Liver (tissue), 9 donors: Measurements from ENCODE around the gene PARK7. TPM values are rescaled to one million over a fixed set of nuclear protein-coding genes. Genes with fewer than 3 reads are reported as not detected.

ENCODE experiments used
- DNase-seq: peaks from one replicate; pipeline ENCODE4 v3.0.0-alpha.2; 2017; ENCODE audit warnings: low spot score
- H3K27ac ChIP-seq, 2 donors: one replicate each; pipeline ENCODE4 v1.7.0; 2013; ENCODE audit warnings: inconsistent platforms in 2 of 2, low read length in 2 of 2, control low read depth in 1 of 2, low read depth in 1 of 2, mild to moderate bottlenecking in 1 of 2
- H3K27me3 ChIP-seq, 4 donors: one replicate each; pipeline versions ENCODE4 v1.6.1 to v1.7.0; 2013; ENCODE audit warnings: low read length in 3 of 4, inconsistent platforms in 1 of 4, mild to moderate bottlenecking in 1 of 4, moderate library complexity in 1 of 4; ENCODE audit not compliant: control insufficient read depth in 4 of 4, insufficient read depth in 4 of 4
- H3K36me3 ChIP-seq, 4 donors: one replicate each; pipeline versions ENCODE4 v1.6.1 to v1.7.0; 2013; ENCODE audit warnings: low read length in 3 of 4, mild to moderate bottlenecking in 3 of 4, low read depth in 1 of 4, moderate library complexity in 1 of 4; ENCODE audit not compliant: control insufficient read depth in 4 of 4, insufficient read depth in 3 of 4
- H3K4me1 ChIP-seq, 4 donors: one replicate each; pipeline versions ENCODE4 v1.6.1 to v1.7.0; 2013; ENCODE audit warnings: low read length in 3 of 4, mild to moderate bottlenecking in 3 of 4, moderate library complexity in 1 of 4; ENCODE audit not compliant: control insufficient read depth in 4 of 4, insufficient read depth in 4 of 4
- H3K4me3 ChIP-seq, 3 donors: one replicate each; pipeline versions ENCODE4 v1.6.1 to v1.7.0; 2013; ENCODE audit warnings: low read length in 3 of 3, control low read depth in 1 of 3, low read depth in 1 of 3, mild to moderate bottlenecking in 1 of 3
- H3K9ac ChIP-seq, 2 donors: one replicate each; pipeline ENCODE4 v1.7.0; 2013; ENCODE audit warnings: low read length in 2 of 2, mild to moderate bottlenecking in 2 of 2, moderate library complexity in 2 of 2, control low read depth in 1 of 2, low read depth in 1 of 2
- H3K9me3 ChIP-seq, 4 donors: one replicate each; pipeline versions ENCODE4 v1.6.1 to v1.7.0; 2013; ENCODE audit warnings: low read length in 3 of 4; ENCODE audit not compliant: control insufficient read depth in 4 of 4
- EGR1 ChIP-seq, 2 donors: IDR thresholded peaks; 2 replicates each; pipeline ENCODE4 v1.6.1; 2016 to 2018; ENCODE audit warnings: antibody characterized with exemption in 2 of 2, low read depth in 2 of 2
- FOXA1 ChIP-seq: IDR thresholded peaks from 2 replicates; pipeline ENCODE4 v1.6.1; 2016; ENCODE audit warnings: antibody characterized with exemption
- FOXA2 ChIP-seq: IDR thresholded peaks from 2 replicates; pipeline ENCODE4 v1.6.1; 2016; ENCODE audit warnings: antibody characterized with exemption
- GABPA ChIP-seq, 2 donors: IDR thresholded peaks in 1 of 2; conservative IDR thresholded peaks in 1 of 2; 2 replicates each; pipeline ENCODE4 v1.6.1; 2016; ENCODE audit warnings: antibody characterized with exemption in 2 of 2, mild to moderate bottlenecking in 1 of 2, moderate library complexity in 1 of 2
- HNF4A ChIP-seq, 2 donors: conservative IDR thresholded peaks; 2 replicates each; pipeline ENCODE4 v1.6.1; 2016; ENCODE audit warnings: antibody characterized with exemption in 2 of 2, mild to moderate bottlenecking in 2 of 2
- HNF4G ChIP-seq: IDR thresholded peaks from 2 replicates; pipeline ENCODE4 v1.6.1; 2016; ENCODE audit warnings: antibody characterized with exemption
- JUND ChIP-seq, 2 donors: IDR thresholded peaks; 2 replicates each; pipeline ENCODE4 v1.6.1; 2016; ENCODE audit warnings: antibody characterized with exemption in 2 of 2
- NR2F2 ChIP-seq: IDR thresholded peaks from 2 replicates; pipeline ENCODE4 v1.6.1; 2016; ENCODE audit warnings: antibody characterized with exemption
- RAD21 ChIP-seq, 2 donors: IDR thresholded peaks; 2 replicates each; pipeline ENCODE4 v1.6.1; 2016; ENCODE audit warnings: antibody characterized with exemption in 2 of 2, mild to moderate bottlenecking in 2 of 2
- RXRA ChIP-seq, 2 donors: IDR thresholded peaks; 2 replicates each; pipeline ENCODE4 v1.6.1; 2017 to 2018; ENCODE audit warnings: antibody characterized with exemption in 2 of 2, mild to moderate bottlenecking in 1 of 2
- SP1 ChIP-seq: IDR thresholded peaks from 2 replicates; pipeline ENCODE4 v1.6.1; 2018; ENCODE audit warnings: antibody characterized with exemption, mild to moderate bottlenecking
- TAF1 ChIP-seq: conservative IDR thresholded peaks from 2 replicates; pipeline ENCODE4 v1.6.1; 2016; ENCODE audit warnings: antibody characterized with exemption, mild to moderate bottlenecking
- YY1 ChIP-seq: IDR thresholded peaks from 2 replicates; pipeline ENCODE4 v1.6.1; 2016; ENCODE audit warnings: antibody characterized with exemption, mild to moderate bottlenecking
- WGBS: extraction: QIAGEN DNeasy Blood & Tissue Kit; methylation state at CpG from one replicate; pipeline ENCODE4 v1.1.7; 2013; 5-methylcytosine and 5-hydroxymethylcytosine counted together
- polyA plus RNA-seq, 2 donors: library from polyadenylated mRNA; stranded (reverse) in 1 of 2; unstranded in 1 of 2; fragments of 200-250 nt in 1 of 2; fragments of >200 nt in 1 of 2; fragmentation: Nextera tagmentation in 1 of 2; extraction: Ambion mirVana in 1 of 2; gene quantifications; one replicate each; pipeline versions ENCODE4 v1.2.1 to v1.2.3, GENCODE V29; 2013 to 2015
- total RNA-seq, 2 donors: library from RNA; depleted of rRNA; stranded (reverse); fragments of >200 nt; gene quantifications; one replicate each; pipeline ENCODE4 v1.2.3, GENCODE V29; 2014
- TF ChIP-seq, protein P1 (sequence below): IDR thresholded peaks from 2 replicates; pipeline ENCODE4 v1.6.1; 2016; ENCODE audit warnings: antibody characterized with exemption
- TF ChIP-seq, protein P2 (sequence below): IDR thresholded peaks from 2 replicates; pipeline ENCODE4 v1.6.1; 2016; ENCODE audit warnings: antibody characterized with exemption
- TF ChIP-seq, protein P3 (sequence below): IDR thresholded peaks from 2 replicates; pipeline ENCODE4 v1.6.1; 2016; ENCODE audit warnings: antibody characterized with exemption, mild to moderate bottlenecking
- TF ChIP-seq, protein P4 (sequence below): fragments of 150-350 bp; IDR thresholded peaks from 2 replicates; pipeline ENCODE4 v1.5.1; 2017; ENCODE audit warnings: improper control_type of control experiment, low read depth, low read length; ENCODE audit not compliant: missing input control
- TF ChIP-seq, protein P5 (sequence below): IDR thresholded peaks from 2 replicates; pipeline ENCODE4 v1.6.1; 2016; ENCODE audit warnings: antibody characterized with exemption
- donor health status: healthy.
- donor health status: healthy.
- donor health status: healthy.
- donor health status: healthy.
- donor health status: healthy.

PARK7 gene
- total and polyA plus RNA-seq, 4 donors, result 107 to 297 (median 181) TPM

DNA sequence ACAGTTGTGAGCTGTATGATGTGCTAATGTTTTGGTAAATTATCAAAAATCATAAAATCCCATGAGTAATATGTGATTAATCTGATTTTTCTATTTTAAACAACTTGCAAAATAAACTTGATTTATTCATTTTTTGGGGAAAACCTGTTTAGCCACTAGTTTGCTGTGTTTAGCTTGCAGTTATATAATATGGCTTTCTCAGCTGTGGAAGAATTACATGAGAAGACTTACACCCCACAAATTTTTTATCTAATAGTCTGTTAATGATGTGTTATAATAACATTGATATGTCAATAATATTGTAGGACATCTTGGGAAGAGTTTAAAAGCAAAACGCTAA, 67.0 kb downstream of the PARK7 start:
- no peak for TF ChIP-seq HNF4A (conservative IDR thresholded peaks at IDR 0.05)
- TF ChIP-seq YY1, result no peak
- no peak for TF ChIP-seq JUND (IDR thresholded peaks at IDR 0.05)
- TF ChIP-seq NR2F2, result no peak
- no peak for TF ChIP-seq FOXA1
- TF ChIP-seq, protein P1, sequence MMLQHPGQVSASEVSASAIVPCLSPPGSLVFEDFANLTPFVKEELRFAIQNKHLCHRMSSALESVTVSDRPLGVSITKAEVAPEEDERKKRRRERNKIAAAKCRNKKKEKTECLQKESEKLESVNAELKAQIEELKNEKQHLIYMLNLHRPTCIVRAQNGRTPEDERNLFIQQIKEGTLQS, result no peak
- no peak for TF ChIP-seq RAD21 (IDR thresholded peaks at IDR 0.05)
- TF ChIP-seq HNF4G, result no peak
- TF ChIP-seq EGR1 (IDR thresholded peaks at IDR 0.05; ENCODE audit: low read depth in 2 of 2), result no peak
- TF ChIP-seq GABPA (IDR thresholded peaks at IDR 0.05 in 1 of 2, conservative IDR thresholded peaks at IDR 0.05 in 1 of 2), result no peak
- TF ChIP-seq SP1, result no peak
- TF ChIP-seq, protein P2, sequence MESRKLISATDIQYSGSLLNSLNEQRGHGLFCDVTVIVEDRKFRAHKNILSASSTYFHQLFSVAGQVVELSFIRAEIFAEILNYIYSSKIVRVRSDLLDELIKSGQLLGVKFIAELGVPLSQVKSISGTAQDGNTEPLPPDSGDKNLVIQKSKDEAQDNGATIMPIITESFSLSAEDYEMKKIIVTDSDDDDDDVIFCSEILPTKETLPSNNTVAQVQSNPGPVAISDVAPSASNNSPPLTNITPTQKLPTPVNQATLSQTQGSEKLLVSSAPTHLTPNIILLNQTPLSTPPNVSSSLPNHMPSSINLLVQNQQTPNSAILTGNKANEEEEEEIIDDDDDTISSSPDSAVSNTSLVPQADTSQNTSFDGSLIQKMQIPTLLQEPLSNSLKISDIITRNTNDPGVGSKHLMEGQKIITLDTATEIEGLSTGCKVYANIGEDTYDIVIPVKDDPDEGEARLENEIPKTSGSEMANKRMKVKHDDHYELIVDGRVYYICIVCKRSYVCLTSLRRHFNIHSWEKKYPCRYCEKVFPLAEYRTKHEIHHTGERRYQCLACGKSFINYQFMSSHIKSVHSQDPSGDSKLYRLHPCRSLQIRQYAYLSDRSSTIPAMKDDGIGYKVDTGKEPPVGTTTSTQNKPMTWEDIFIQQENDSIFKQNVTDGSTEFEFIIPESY, result no peak
- TF ChIP-seq, protein P3, sequence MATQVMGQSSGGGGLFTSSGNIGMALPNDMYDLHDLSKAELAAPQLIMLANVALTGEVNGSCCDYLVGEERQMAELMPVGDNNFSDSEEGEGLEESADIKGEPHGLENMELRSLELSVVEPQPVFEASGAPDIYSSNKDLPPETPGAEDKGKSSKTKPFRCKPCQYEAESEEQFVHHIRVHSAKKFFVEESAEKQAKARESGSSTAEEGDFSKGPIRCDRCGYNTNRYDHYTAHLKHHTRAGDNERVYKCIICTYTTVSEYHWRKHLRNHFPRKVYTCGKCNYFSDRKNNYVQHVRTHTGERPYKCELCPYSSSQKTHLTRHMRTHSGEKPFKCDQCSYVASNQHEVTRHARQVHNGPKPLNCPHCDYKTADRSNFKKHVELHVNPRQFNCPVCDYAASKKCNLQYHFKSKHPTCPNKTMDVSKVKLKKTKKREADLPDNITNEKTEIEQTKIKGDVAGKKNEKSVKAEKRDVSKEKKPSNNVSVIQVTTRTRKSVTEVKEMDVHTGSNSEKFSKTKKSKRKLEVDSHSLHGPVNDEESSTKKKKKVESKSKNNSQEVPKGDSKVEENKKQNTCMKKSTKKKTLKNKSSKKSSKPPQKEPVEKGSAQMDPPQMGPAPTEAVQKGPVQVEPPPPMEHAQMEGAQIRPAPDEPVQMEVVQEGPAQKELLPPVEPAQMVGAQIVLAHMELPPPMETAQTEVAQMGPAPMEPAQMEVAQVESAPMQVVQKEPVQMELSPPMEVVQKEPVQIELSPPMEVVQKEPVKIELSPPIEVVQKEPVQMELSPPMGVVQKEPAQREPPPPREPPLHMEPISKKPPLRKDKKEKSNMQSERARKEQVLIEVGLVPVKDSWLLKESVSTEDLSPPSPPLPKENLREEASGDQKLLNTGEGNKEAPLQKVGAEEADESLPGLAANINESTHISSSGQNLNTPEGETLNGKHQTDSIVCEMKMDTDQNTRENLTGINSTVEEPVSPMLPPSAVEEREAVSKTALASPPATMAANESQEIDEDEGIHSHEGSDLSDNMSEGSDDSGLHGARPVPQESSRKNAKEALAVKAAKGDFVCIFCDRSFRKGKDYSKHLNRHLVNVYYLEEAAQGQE, result no peak
- TF ChIP-seq TAF1, result no peak
- TF ChIP-seq FOXA2, result no peak
- TF ChIP-seq RXRA (IDR thresholded peaks at IDR 0.05), result no peak
- TF ChIP-seq, protein P4, sequence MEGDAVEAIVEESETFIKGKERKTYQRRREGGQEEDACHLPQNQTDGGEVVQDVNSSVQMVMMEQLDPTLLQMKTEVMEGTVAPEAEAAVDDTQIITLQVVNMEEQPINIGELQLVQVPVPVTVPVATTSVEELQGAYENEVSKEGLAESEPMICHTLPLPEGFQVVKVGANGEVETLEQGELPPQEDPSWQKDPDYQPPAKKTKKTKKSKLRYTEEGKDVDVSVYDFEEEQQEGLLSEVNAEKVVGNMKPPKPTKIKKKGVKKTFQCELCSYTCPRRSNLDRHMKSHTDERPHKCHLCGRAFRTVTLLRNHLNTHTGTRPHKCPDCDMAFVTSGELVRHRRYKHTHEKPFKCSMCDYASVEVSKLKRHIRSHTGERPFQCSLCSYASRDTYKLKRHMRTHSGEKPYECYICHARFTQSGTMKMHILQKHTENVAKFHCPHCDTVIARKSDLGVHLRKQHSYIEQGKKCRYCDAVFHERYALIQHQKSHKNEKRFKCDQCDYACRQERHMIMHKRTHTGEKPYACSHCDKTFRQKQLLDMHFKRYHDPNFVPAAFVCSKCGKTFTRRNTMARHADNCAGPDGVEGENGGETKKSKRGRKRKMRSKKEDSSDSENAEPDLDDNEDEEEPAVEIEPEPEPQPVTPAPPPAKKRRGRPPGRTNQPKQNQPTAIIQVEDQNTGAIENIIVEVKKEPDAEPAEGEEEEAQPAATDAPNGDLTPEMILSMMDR, result no peak
- TF ChIP-seq, protein P5, sequence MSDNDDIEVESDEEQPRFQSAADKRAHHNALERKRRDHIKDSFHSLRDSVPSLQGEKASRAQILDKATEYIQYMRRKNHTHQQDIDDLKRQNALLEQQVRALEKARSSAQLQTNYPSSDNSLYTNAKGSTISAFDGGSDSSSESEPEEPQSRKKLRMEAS, result no peak
- WGBS, result 20% methylated on average over 1 of the region's 1 CpG
- DNase-seq, result no peak
- H3K9me3 ChIP-seq, result no peaks in the 10 kb centered on the region
- H3K4me3 ChIP-seq, result no peak overlapping the region
- H3K4me1 ChIP-seq, result peaks cover 2 to 17% (median 12%) of the 10 kb centered on the region in 4 donors
- peak overlapping the region; percentile 47 to 98 for H3K9ac ChIP-seq
- H3K27me3 ChIP-seq, result no peaks in the 10 kb centered on the region
- H3K36me3 ChIP-seq, result peaks cover 0 to 5% (median 2%) of the 10 kb centered on the region in 4 donors
- H3K27ac ChIP-seq, result peak overlapping the region; percentile 96 to 100
